ENCODE measurements around the gene SLC35F3. TPM values are rescaled to one million over a fixed set of nuclear protein-coding genes. Genes with fewer than 3 reads are reported as not detected.

The SLC35F3 gene
- total RNA-seq, 2 experiments from 2014 or later, result not detected

DNA sequence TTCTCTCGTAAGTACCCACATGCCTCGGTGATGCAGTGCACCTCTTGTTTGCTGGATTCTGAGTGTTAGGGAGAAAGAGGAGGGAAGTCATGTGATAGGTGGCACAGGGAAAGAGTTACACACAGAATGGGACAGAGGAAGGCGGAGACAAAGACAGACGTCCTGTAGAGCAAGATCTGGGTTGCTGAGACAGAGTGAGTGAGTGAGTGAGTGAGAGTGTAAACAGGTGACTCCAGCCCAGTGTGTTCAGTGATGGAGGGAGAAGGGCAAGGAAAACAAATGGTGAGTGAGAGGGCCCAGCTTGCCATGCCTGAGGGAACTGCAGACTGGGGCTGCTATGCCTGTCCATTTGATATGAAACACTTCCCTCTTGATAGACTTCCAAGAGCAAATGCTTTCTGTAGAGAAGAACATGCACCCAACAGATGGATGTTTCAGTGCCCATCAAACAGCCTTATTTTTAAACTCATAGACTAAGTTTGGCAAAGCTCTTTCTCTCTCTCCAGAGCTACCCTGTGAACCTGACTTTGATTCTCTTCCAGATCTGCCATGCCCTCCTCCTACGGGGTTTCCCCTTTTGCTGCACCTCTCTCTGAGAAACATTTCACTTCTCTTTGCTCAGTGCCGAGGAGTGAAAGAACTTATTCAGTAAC lies 258.9 kb downstream of the SLC35F3 start:
- Histone ChIP-seq H3K4me2 (ENCODE audit: low read length) (no peak overlapping the region), H3K36me3 (ENCODE audit: insufficient read depth, low read length) (no peaks in the 10 kb centered on the region), H2AFZ (ENCODE audit: low read length) (no peak overlapping the region), H3K27ac (ENCODE audit: low read depth, low read length, poor library complexity, severe bottlenecking) (no peak overlapping the region), H3K4me1 (ENCODE audit: insufficient read depth, low read length, poor library complexity, severe bottlenecking) (no peaks in the 10 kb centered on the region), H4K20me1 (ENCODE audit: insufficient read depth, low read length) (no peaks in the 10 kb centered on the region), H3K9me2 (ENCODE audit: insufficient read depth, low read length) (no peaks in the 10 kb centered on the region), H3K79me2 (ENCODE audit: insufficient read depth, low read depth, low read length) (no peaks in the 10 kb centered on the region), H3K9me3 (ENCODE audit: low read length) (no peaks in the 10 kb centered on the region), H3K4me3 (ENCODE audit: low read depth, low read length, poor library complexity, severe bottlenecking) (no peak overlapping the region)
- TF ChIP-seq EZH2phosphoT487 (IDR thresholded peaks at IDR 0.05; ENCODE audit: borderline replicate concordance, low read depth, low read length) (no peak), CTCF (conservative IDR thresholded peaks at IDR 0.05; ENCODE audit: low read length) (no peak)
- no TSS peak for BruUV-seq (replicated peaks)
- ChIA-PET POLR2A (interaction anchor here (1.1 kb wide), 1 partner anchor 8 kb away, joined by 3 read pairs; no protein-coding TSS in a partner anchor), CTCF (ENCODE audit: unreplicated experiment) (no interaction called here)
- intact Hi-C loops (cut with micrococcal nuclease; ENCODE audit: unreplicated experiment), result no loop called here
- DNase-seq (ENCODE audit: low spot score), result no peak

DNA sequence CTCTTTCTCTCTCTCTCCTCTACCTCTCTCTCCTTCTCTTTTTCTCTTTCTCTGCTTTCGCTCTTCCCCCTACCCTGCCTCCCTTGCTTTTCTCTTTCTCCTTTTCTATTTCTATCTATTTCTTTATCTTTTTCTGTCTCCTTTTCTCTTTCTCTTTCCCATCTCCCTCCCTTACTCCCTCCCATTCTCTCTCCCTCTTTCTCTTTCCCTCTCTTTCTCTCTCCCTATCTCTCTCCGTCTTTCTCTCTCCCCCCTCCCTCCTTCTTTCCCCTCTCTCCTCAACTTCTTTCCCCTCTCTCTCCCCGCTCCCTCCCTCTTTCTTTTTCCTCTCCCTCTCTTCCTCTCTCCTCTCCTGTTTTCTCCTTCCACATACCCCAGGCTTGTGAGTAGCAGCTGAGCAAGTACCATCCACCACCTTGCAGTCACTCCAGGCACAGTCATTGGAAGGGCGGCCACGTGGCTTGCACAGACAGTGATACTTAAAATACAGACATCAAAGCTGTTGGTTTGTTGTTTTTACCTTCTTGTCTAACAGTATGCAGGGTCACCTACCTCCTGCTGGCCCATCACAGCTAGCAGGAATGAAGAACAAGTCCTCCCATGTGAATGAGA lies 259.7 kb downstream of the SLC35F3 start:
- Histone ChIP-seq H3K36me3 (ENCODE audit: insufficient read depth, low read length) (no peaks in the 10 kb centered on the region), H3K9me3 (ENCODE audit: low read length) (no peaks in the 10 kb centered on the region), H3K4me3 (ENCODE audit: low read depth, low read length, poor library complexity, severe bottlenecking) (no peak overlapping the region), H4K20me1 (ENCODE audit: insufficient read depth, low read length) (no peaks in the 10 kb centered on the region), H3K27ac (ENCODE audit: low read depth, low read length, poor library complexity, severe bottlenecking) (no peak overlapping the region), H2AFZ (ENCODE audit: low read length) (no peak overlapping the region), H3K4me2 (ENCODE audit: low read length) (no peak overlapping the region), H3K4me1 (ENCODE audit: insufficient read depth, low read length, poor library complexity, severe bottlenecking) (no peaks in the 10 kb centered on the region), H3K9me2 (ENCODE audit: insufficient read depth, low read length) (no peaks in the 10 kb centered on the region), H3K79me2 (ENCODE audit: insufficient read depth, low read depth, low read length) (no peaks in the 10 kb centered on the region)
- DNase-seq (ENCODE audit: low spot score), result no peak
- ChIA-PET POLR2A (interaction anchor here (0.7 kb wide), 1 partner anchor 48 kb away, joined by 3 read pairs; no protein-coding TSS in a partner anchor), CTCF (ENCODE audit: unreplicated experiment) (interaction anchor here (0.6 kb wide), 1 partner anchor 123 kb away, joined by 3 read pairs; no protein-coding TSS in a partner anchor)
- intact Hi-C loops (cut with micrococcal nuclease; ENCODE audit: unreplicated experiment), result no loop called here
- BruUV-seq (replicated peaks), result no TSS peak
- no peak for TF ChIP-seq CTCF (conservative IDR thresholded peaks at IDR 0.05; ENCODE audit: low read length)
- TF ChIP-seq EZH2phosphoT487 (IDR thresholded peaks at IDR 0.05; ENCODE audit: borderline replicate concordance, low read depth, low read length), result no peak
